ENCODE measurements around the gene OR52N5.

Gene OR52N5

DNA sequence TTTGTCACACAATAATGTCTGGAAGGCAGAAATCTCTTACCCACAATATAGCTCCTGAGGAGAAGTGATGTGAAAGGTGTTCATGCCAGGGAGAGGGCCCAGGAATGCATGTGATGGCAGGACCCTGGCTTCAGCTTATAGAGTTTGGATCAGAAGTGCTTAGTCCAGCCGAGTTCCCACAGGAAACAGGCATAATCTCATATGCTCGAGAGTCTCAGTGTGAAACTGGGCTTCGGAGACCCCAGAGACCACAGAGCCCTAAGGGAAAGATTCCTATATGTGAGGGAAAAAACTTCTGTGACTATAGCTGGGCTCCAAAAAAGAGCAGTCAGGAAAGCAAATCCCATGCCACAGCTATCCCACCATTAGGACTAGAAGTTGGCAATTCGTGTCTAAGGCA is at the start of gene OR52N5:
Gene OR52N5, minus strand, starts transcription at position 101 of the 400 bp plus-strand sequence. CDS start 4,721 bp downstream, outside the sequence.
- no peak for DNase-seq

DNA sequence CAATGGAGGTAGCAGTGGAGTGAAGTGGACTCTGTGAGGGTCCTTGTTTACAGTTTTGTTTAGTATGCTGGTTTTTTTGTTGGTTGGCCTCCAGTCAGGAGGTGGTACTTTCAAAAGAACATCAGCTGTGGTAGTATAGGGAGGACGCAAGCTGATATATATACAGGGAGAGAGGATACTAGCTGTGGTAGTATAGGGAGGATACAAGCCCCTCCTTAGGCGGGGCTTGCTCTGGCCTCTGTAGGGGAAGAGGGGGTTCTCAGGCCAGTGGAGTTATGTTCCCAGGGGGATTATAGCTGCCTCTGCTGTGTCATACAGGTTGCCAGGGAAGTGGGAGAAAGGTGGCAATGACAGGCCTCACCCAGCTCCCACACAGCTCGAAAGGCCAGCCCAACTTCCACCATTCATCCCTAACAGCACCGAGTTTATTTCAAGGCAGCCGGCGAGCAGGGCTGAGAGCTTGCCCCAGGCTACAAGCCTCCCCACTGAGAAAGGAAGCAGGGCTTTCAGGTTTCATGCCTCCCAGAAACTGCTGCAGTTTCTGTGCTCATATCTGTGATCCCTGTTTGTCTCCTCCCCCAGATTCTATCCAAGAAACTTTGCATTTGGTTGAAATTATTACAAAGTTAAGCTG is 48.2 kb upstream of the OR52N5 start:
- DNase-seq, result no peak

GRCh38 chr11:5818245-5818886 is 35.2 kb upstream of the OR52N5 start:
- DNase-seq, result no peak

DNA sequence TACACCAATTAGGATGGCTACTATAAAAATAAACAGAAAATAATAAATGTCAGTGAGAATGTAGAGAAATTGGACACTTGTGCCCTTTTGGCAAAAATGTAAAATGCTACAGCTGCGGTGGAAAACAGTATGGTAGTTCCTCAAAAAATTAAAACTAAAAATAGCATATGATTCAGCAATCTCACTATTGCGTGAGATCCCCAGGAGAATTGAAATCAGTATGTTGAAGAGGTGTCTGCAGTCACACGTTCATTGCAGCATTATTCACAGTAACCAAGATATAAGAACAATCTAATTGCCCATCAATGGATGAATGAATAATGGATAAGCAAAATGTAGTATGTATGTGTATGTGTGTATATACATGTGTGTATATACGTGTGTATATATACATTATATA is 32.4 kb upstream of the OR52N5 start:
- no peak for DNase-seq

DNA sequence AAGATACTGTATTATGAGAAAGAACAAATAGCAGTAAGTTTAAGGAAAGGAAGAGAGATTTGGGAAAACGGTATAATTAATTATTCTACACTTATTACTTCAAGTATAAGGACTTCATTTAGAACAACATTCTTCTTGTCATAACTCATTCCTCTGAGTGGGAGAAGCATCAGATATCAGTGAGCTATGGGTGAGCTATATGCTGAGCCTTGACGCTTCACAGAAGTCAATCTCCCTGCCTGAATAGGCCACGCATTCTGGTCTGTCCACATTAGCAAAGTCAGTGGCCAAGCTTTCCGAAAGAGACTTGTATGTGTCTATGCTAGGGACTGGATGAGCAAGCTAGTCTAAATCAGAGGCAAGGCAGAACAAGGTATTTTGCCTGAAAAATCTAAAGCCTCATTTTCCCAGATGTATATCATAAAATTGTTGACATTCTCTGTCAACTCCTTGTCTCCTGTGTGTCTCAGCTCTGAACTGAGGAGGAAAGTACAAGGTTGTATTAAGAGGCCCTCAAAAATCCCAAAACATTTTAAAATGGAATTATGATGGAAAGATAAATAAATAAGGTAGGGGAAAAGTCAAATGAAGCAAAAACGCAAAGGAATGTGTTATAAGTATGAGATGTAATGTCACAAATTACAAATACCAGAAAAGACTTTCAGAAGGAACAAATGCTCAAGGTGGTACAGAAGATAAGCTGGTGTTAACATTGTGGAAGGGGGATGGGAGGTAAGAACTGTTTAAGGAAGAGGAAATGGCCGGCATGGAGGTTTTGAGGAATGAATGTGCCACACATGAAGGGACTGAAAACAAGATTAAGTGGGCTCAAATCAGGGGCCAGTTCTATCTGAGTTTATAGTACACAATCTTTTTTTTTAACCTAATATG is 27.0 kb upstream of the OR52N5 start:
- no peak for DNase-seq

GRCh38 chr11:5809122-5809519 is 26.0 kb upstream of the OR52N5 start:
- DNase-seq, result no peak

DNA sequence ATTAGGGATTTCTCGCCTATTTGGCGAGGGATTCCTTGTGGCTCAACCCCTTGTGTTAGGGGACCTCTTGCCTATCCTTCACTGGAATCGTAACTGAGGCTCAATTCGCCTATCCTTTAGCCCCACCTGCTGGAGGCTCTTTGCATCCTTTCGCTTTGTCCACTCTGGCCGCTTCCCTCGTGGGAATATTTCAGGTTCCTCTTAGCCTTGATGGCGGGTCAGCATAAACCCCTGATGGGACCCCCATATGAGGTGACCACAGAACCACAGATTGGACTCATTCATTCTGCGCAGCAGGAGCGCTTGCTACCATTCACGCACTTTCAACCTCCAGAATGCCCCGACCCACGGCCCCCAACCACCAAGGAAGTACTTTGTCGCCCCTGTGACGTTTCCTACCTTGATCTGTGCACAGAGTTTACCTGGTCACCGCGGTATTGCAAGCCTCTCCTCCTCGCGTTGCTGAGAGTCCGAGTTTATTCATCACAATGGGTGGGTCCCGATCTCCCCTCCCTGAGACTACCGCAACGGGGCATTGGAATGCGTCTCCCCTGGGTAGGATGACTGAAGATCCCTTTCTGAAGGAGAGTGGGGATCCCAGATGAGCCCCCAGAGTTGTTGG is 25.5 kb upstream of the OR52N5 start, which contains the start of gene OR52N2:
Gene OR52N2, plus strand, starts transcription at position 425 of the 622 bp plus-strand sequence. CDS start 11,412 bp downstream, outside the sequence.
- no peak for DNase-seq

- DNase-seq, result no peak
Observed at GRCh38 chr11:5807580-5807979, 24.4 kb upstream of the OR52N5 start.

DNA sequence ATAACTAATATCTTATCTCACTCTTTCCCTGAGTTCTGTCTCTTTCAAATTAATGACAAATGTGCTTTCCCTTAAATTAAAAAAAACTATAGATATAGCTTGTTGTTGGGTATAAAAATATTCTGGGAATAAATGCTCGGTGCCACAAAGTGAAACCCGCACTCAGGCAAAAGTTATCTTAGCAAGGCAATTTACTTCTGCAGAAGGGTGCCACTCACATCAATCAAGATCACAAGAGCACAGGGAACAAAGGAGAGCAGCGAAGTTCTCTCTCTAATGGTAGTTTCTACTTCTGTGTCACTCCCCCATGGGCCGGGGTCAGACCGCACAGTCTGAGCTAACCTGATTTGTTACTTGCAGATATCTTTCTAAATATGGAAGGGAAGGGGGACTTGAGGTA is 20.8 kb upstream of the OR52N5 start:
- DNase-seq, result no peak

- DNase-seq, result no peak
Observed at GRCh38 chr11:5796541-5796940, 13.4 kb upstream of the OR52N5 start.

DNA sequence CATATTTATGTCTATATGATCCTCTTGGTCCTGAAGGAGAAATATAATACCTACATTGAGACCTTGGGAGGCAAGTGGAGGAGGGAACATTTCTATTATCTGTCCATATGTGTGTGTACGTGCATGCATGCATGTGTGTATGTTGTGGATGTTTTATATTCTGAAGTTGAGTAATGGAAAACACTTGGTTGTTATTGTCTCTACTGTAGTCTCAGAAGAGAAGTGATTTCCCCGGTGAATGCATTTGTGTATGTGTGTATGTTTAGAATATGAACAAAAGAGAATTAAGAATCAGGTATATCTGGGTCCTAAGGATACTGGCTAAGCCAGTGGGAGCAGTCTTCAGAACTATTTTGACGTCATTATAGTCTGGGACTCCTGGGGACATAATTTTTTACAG is 8.0 kb upstream of the OR52N5 start, which contains the start of gene OR52N1:
Gene OR52N1, minus strand, starts transcription at position 101 of the 400 bp plus-strand sequence. CDS start 2,449 bp downstream, outside the sequence.
- no peak for DNase-seq

GRCh38 chr11:5767056-5767455 is 16.1 kb downstream of the OR52N5 start:
- no peak for DNase-seq

DNA sequence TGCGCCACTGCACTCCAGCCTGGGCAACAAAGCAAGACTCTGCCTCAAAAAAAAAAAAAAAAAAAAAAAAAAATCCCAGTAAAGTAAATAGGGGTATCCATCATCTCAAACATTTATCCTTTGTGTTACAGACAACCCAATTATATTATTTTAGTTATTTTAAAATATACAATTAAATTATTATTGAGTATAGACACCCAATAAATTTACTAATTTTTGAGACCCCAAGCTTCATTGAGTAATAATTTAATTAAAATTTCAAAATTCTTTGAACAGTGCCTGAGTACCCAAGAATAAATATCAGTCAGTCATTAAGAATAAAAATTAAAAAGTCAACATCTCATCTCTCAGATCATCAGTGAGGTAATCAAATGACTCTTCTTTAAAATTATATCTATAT is 29.2 kb downstream of the OR52N5 start, which contains the start of gene OR52N4:
Gene OR52N4, plus strand, starts transcription at position 301 of the 400 bp plus-strand sequence. CDS start 498 bp downstream, outside the sequence.
- no peak for DNase-seq

GRCh38 chr11:5749836-5750235 is 33.3 kb downstream of the OR52N5 start:
- no peak for DNase-seq

- no peak for DNase-seq
Observed at GRCh38 chr11:5746614-5747013, 36.5 kb downstream of the OR52N5 start.

GRCh38 chr11:5738431-5738830 is 44.7 kb downstream of the OR52N5 start:
- DNase-seq, result no peak

DNA sequence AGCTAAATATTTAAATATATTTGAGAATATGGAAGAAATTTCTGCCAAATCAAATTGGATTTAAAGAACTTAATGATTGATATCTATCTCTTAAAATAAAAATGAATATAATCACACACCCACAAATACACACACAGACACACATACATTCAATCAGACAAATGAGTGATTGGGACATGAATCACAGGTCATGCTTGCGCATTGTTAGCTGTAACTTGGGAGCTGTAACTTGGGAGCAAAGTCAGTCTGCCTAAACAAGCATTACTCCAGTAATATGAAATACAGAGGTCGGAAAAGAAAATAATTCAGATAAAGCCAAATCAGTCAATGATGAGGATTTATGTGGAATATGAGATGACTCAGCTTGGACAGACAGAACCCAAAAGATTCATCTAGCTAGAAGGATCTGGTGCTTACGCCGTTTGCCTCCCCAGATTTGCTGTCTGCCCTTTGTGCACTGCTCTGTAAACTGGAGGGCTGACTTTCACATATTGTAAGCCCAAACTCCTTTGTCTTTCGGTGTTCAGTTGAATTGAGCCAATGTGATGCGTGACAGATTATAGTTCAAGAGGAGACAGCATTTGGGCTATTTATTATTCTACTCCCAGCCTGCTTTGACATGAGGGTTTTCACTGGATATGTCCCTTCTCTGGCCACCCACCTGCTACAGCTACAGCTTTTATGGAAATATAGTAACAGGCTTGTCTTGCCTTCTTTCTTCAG is 45.3 kb downstream of the OR52N5 start:
- DNase-seq, result no peak

DNA sequence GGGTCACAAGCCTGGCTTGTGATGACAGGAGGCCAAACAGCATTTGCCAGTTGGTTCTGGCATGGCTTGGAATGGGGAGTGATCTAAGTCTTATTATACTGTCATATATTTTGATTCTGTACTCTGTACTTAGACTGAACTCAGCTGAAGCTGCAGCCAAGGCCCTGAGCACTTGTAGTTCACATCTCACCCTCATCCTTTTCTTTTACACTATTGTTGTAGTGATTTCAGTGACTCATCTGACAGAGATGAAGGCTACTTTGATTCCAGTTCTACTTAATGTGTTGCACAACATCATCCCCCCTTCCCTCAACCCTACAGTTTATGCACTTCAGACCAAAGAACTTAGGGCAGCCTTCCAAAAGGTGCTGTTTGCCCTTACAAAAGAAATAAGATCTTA is 46.1 kb downstream of the OR52N5 start:
- DNase-seq, result no peak

DNA sequence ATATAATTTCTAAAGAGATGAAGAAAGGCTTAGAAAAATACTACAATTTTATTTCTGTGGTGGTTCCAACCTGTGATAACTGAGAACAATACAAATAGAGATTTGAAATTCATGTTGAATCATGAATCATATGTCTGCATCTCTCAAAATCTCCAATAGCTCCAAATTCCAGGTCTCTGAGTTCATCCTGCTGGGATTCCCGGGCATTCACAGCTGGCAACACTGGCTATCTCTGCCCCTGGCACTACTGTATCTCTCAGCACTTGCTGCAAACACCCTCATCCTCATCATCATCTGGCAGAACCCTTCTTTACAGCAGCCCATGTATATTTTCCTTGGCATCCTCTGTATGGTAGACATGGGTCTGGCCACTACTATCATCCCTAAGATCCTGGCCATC is 46.8 kb downstream of the OR52N5 start, which contains the start of gene OR56B1:
Gene OR56B1, plus strand, starts transcription at position 53 of the 400 bp plus-strand sequence. Its CDS starts 69 bp downstream, at position 122.
- no peak for DNase-seq

- no peak for DNase-seq
Observed at GRCh38 chr11:5727691-5728090, 55.5 kb downstream of the OR52N5 start.

GRCh38 chr11:5726351-5726750 is 56.8 kb downstream of the OR52N5 start:
- no peak for DNase-seq
